ENCODE data around the gene SPTBN1.

DNA sequence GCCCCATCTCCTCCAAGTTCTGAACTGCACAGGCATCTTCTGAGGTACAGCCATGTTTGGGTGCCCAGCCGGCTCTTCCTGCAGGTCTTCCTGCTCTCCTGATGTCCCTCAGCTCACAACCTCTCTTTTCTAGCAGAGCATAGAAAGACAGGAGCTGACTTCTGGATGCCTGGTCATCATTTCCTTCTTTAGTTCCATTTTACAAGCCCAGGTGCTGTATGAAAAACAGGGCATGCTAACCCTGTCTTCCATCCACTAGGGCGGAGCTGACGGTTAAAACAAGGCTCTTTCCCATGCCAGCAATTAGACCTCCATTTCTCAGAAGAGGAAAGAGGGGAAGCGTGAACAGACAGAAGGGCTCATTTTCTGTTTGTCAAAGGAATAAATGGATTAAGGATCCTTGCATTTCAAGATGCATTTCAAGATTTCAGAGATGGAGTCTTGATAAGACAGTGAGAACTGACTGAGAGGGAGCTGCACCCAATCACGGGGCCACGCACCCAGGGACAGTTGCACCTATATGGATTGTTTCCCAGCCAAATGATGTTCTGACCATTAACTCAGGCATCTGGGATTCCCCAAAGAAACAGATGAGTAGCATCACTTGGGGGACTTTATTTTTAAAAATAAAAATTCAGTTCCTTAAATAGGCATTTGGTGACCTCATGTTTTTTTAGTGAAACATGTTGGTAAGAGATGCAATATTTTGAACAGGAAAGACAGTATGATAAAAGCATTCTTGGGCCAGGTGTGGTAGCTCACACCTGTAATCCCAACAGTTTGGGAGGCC is 221.5 kb downstream of the SPTBN1 start:
- TF ChIP-seq, protein P1, sequence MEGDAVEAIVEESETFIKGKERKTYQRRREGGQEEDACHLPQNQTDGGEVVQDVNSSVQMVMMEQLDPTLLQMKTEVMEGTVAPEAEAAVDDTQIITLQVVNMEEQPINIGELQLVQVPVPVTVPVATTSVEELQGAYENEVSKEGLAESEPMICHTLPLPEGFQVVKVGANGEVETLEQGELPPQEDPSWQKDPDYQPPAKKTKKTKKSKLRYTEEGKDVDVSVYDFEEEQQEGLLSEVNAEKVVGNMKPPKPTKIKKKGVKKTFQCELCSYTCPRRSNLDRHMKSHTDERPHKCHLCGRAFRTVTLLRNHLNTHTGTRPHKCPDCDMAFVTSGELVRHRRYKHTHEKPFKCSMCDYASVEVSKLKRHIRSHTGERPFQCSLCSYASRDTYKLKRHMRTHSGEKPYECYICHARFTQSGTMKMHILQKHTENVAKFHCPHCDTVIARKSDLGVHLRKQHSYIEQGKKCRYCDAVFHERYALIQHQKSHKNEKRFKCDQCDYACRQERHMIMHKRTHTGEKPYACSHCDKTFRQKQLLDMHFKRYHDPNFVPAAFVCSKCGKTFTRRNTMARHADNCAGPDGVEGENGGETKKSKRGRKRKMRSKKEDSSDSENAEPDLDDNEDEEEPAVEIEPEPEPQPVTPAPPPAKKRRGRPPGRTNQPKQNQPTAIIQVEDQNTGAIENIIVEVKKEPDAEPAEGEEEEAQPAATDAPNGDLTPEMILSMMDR (IDR thresholded peaks at IDR 0.05): no peak
- TF ChIP-seq POLR2A (IDR thresholded peaks at IDR 0.05): no peak
